Common myeloid progenitor, CD34-positive (primary cell): Measurements from ENCODE around the gene CYBC1.
A peak's percentile ranks its signal among the peaks of the same experiment; 100 is the strongest.

Experiments used
- CTCF ChIA-PET: fragments of 350-600 bp; sonication (Branson Sonifier 250); formaldehyde crosslinking; loops from one replicate; lab custom pipeline; 2021; ENCODE audit warnings: antibody characterized with exemption; lab: Charles Lee
- POLR2A ChIA-PET: fragments of 350-600 bp; sonication (Branson Sonifier 250); formaldehyde crosslinking; loops from one replicate; lab custom pipeline; 2021; ENCODE audit warnings: antibody characterized with exemption; lab: Charles Lee
- DNase-seq, 3 donors: peaks; one replicate each; pipeline versions ENCODE4 v3.0.0 to v3.0.0-alpha.2; 2013
- H3K27ac ChIP-seq, 2 experiments: 1 replicate in 1 of 2; 2 replicates in 1 of 2; pipeline ENCODE4 v1.7.0; 2013; ENCODE audit warnings: inconsistent platforms in 2 of 2, low read length in 2 of 2, mild to moderate bottlenecking in 2 of 2, low read depth in 1 of 2, moderate library complexity in 1 of 2; ENCODE audit not compliant: severe bottlenecking in 2 of 2, insufficient read depth in 1 of 2, poor library complexity in 1 of 2
- H3K27me3 ChIP-seq, 5 experiments: replicated peaks in 2 of 5; 1 replicate in 3 of 5; 2 replicates in 2 of 5; pipeline versions ENCODE4 v1.6.1 to v1.7.0; 2013; ENCODE audit warnings: low read length in 4 of 5, mild to moderate bottlenecking in 2 of 5, moderate library complexity in 2 of 5, inconsistent platforms in 1 of 5; ENCODE audit not compliant: insufficient read depth in 5 of 5, control insufficient read depth in 4 of 5
- H3K36me3 ChIP-seq, 4 experiments: 1 replicate in 2 of 4; 2 replicates in 2 of 4; pipeline versions ENCODE4 v1.6.1 to v1.7.0; 2013; ENCODE audit warnings: low read length in 3 of 4, control low read depth in 1 of 4, mild to moderate bottlenecking in 1 of 4; ENCODE audit not compliant: control insufficient read depth in 4 of 4, insufficient read depth in 4 of 4
- H3K4me1 ChIP-seq, 4 experiments: 1 replicate in 3 of 4; 2 replicates in 1 of 4; pipeline versions ENCODE4 v1.6.1 to v1.7.1; 2013; ENCODE audit warnings: low read length in 3 of 4, mild to moderate bottlenecking in 3 of 4, control low read depth in 1 of 4, inconsistent platforms in 1 of 4, moderate library complexity in 1 of 4; ENCODE audit not compliant: control insufficient read depth in 4 of 4, insufficient read depth in 4 of 4; ENCODE audit errors: control extremely low read depth in 1 of 4
- H3K4me3 ChIP-seq, 7 experiments: 1 replicate in 4 of 7; 2 replicates in 3 of 7; pipeline versions ENCODE4 v1.5.1 to v1.7.0; 2013; ENCODE audit warnings: mild to moderate bottlenecking in 7 of 7, low read length in 6 of 7, moderate library complexity in 6 of 7, inconsistent platforms in 2 of 7, low read depth in 2 of 7, control low read depth in 1 of 7; ENCODE audit not compliant: insufficient read depth in 4 of 7, control insufficient read depth in 1 of 7; ENCODE audit errors: extremely low read depth in 1 of 7
- H3K9me3 ChIP-seq, 5 experiments: 1 replicate in 4 of 5; 2 replicates in 1 of 5; pipeline versions ENCODE4 v1.6.1 to v1.7.1; 2013; ENCODE audit warnings: low read length in 4 of 5, mild to moderate bottlenecking in 2 of 5, inconsistent platforms in 1 of 5, low read depth in 1 of 5, moderate library complexity in 1 of 5; ENCODE audit not compliant: control insufficient read depth in 4 of 5, insufficient read depth in 2 of 5; ENCODE audit errors: control extremely low read depth in 1 of 5
- WGBS: methylation state at CpG from one replicate; pipeline ENCODE4 v1.1.5; 2013; ENCODE audit not compliant: insufficient coverage; 5-methylcytosine and 5-hydroxymethylcytosine counted together

CYBC1 gene

DNA sequence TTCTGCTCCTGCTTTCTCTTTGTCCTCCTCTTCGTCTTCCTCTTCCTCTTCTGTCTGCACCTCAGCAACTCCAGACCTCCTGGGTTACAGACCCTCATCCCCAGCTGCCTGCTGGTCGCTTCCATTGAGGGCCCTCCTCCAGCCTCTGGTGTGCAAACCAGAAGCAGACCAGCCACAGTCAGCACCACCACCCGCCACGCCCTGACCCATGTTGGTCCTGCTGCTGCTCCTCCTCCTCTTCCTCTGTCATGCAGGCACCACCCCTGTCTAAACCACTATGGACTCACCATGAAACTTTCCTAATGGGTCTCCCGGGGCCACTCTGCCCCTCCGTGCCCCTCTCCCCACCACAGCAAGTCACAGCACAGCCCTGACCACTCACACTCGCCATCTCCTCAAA is 20.7 kb downstream of the CYBC1 start:
- no peaks in the 10 kb centered on the region for H3K27me3 ChIP-seq
- POLR2A ChIA-PET, result no interaction called here
- peaks cover 2 to 14% (median 4%) of the 10 kb centered on the region in 4 experiments for H3K36me3 ChIP-seq
- DNase-seq, result no peak
- no peak overlapping the region for H3K4me3 ChIP-seq
- 85% methylated on average over 6 of the region's 7 CpGs for WGBS
- no peak overlapping the region for H3K27ac ChIP-seq
- H3K9me3 ChIP-seq, result no peaks in the 10 kb centered on the region
- peaks cover 0 to 26% (median 11%) of the 10 kb centered on the region in 4 experiments for H3K4me1 ChIP-seq
- CTCF ChIA-PET, result no interaction called here

DNA sequence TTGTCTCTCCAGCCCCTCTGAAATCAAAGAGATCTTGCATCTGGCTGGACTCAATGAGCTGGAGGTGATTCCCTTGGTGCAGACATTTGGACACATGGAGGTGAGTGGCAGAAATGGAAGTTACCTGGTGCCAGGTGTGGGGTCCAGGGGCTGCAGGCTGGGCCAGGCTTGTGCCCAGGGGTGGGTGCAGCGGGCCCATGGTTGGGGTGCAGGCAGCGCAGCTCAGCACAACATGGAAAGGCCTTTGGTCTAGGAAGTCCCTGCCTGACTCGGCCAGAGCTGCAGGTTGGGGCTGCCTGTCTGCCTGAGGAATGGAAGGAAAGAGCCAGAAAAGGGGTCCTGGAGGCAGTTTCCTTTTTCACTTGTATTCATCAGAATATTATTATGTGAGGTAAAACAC is 22.0 kb downstream of the CYBC1 start:
- Histone ChIP-seq H3K4me3 (no peak overlapping the region), H3K27ac (no peak overlapping the region), H3K4me1 (peaks cover 0 to 19% (median 6%) of the 10 kb centered on the region in 4 experiments), H3K9me3 (no peaks in the 10 kb centered on the region), H3K36me3 (peaks cover 2 to 17% (median 4%) of the 10 kb centered on the region in 4 experiments), H3K27me3 (no peaks in the 10 kb centered on the region)
- no peak for DNase-seq
- WGBS, result 100% methylated on average over 2 of the region's 3 CpGs
- ChIA-PET CTCF (interaction anchor here (1.4 to 1.6 kb wide), 2 partner anchors 9 to 21 kb away, joined by 3 to 5 read pairs; no protein-coding TSS in a partner anchor), POLR2A (no interaction called here)

DNA sequence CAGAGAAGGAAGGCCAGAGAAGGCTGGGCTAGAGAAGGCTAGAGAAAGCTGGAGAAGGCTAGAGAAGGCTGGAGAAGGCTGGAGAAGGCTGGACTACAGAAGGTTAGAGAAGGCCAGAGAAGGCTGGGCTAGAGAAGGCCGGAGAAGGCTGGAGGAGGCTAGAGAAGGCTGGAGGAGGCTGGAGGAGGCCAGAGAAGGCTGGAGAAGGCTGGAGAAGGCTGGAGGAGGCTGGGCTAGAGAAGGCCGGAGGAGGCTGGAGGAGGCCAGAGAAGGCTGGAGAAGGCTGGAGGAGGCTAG is 25.7 kb downstream of the CYBC1 start:
- ChIA-PET CTCF (interaction anchor here (1.0 to 1.1 kb wide), 2 partner anchors 37 to 73 kb away, joined by 3 read pairs; no protein-coding TSS in a partner anchor), POLR2A (no interaction called here)
- no peak for DNase-seq
- Histone ChIP-seq H3K9me3 (peaks cover 0 to 4% (median 0%) of the 10 kb centered on the region in 5 experiments), H3K4me3 (no peak overlapping the region), H3K4me1 (peaks cover 1 to 18% (median 10%) of the 10 kb centered on the region in 4 experiments), H3K36me3 (peaks cover 2 to 30% (median 8%) of the 10 kb centered on the region in 4 experiments), H3K27ac (no peak overlapping the region), H3K27me3 (no peaks in the 10 kb centered on the region)
- WGBS, result 100% methylated on average over 2 of the region's 2 CpGs

DNA sequence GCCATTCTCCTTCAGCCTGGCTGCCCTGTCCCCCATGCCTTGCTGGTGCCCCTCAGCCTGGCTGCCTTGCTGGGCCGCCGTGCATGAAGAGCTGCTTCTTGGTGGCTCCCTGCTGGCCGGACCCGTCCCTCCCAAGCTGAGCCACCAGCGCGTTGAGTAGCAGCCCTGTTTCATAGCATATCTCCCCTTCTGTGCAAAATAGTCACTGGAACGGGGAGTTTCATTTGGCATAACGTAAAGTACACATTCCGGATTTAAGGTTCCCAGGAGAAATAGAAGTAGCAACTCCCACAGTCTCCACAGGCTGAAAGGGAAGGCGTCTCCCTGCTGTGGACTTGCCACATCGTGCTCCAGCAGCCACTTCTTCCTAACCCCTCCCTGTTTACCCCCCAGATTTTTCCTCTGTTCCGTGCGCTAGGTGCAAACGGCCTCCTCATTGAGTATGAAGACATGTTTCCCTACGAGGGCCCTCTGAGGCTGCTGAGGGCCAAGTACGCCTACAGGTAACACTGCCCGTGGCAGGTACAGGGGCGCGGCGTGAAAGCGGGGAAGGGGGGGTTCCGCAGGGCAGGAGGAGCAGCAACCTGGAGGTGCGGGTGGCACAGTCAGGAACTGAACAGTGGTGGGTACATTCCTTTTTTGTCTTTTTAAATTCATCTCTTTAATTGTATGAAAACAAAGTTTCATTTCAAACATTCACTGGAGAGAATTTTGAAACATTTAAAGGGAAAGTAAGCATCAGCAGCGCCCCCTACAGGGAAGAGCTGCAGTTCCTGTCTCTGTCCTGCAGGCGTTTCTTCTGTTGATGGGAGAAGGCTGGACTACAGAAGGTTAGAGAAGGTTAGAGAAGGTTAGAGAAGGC is 26.3 kb downstream of the CYBC1 start:
- ChIA-PET CTCF (interaction anchor here (1.0 to 1.1 kb wide), 2 partner anchors 36 to 73 kb away, joined by 3 read pairs; no protein-coding TSS in a partner anchor), POLR2A (no interaction called here)
- H3K36me3 ChIP-seq, result peaks cover 2 to 24% (median 6%) of the 10 kb centered on the region in 4 experiments
- peaks cover 7 to 19% (median 13%) of the 10 kb centered on the region in 4 experiments for H3K4me1 ChIP-seq
- DNase-seq, result peak; percentile 63 to 81 (median 76)
- 93% methylated on average over 21 of the region's 25 CpGs for WGBS
- H3K27me3 ChIP-seq, result no peaks in the 10 kb centered on the region
- H3K4me3 ChIP-seq, result no peak overlapping the region
- peaks cover 0 to 4% (median 0%) of the 10 kb centered on the region in 5 experiments for H3K9me3 ChIP-seq
- no peak overlapping the region for H3K27ac ChIP-seq

DNA sequence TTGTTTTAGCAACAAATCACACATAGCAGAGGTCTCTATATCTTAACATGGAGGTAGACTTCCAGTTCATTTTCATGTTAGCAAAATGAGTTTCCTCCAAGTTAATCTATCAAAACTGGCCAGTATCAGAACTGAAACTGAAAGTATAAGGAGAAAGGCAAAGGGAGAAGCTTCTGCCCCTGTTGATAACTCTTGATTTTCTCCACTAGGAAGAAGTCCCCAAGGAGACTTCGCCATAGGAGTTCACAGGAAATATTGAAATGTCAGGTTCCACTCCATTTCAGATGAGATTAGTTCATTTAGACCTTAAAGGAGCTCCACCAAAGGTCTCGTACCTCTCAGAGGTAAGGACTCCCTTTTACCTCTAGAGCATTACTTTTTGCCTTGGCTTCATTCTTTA is 31.0 kb downstream of the CYBC1 start:
- H3K27ac ChIP-seq, result peak overlapping the region in 1 of 2 experiments; percentile 82
- 29% methylated on average over 2 of the region's 2 CpGs for WGBS
- peaks cover 0 to 4% (median 0%) of the 10 kb centered on the region in 5 experiments for H3K9me3 ChIP-seq
- ChIA-PET POLR2A (no interaction called here), CTCF (interaction anchor here (0.6 to 1.8 kb wide), 10 partner anchors 9 to 121 kb away, joined by 3 to 8 read pairs (median 4); no protein-coding TSS in a partner anchor)
- peak overlapping the region in 6 of 7 experiments; percentile 82 to 95 (median 94) for H3K4me3 ChIP-seq
- peaks cover 2 to 27% (median 6%) of the 10 kb centered on the region in 4 experiments for H3K36me3 ChIP-seq
- DNase-seq, result peak in 2 of 3 donors; percentile 53 to 55
- H3K27me3 ChIP-seq, result no peaks in the 10 kb centered on the region
- H3K4me1 ChIP-seq, result peaks cover 13 to 26% (median 17%) of the 10 kb centered on the region in 4 experiments

DNA sequence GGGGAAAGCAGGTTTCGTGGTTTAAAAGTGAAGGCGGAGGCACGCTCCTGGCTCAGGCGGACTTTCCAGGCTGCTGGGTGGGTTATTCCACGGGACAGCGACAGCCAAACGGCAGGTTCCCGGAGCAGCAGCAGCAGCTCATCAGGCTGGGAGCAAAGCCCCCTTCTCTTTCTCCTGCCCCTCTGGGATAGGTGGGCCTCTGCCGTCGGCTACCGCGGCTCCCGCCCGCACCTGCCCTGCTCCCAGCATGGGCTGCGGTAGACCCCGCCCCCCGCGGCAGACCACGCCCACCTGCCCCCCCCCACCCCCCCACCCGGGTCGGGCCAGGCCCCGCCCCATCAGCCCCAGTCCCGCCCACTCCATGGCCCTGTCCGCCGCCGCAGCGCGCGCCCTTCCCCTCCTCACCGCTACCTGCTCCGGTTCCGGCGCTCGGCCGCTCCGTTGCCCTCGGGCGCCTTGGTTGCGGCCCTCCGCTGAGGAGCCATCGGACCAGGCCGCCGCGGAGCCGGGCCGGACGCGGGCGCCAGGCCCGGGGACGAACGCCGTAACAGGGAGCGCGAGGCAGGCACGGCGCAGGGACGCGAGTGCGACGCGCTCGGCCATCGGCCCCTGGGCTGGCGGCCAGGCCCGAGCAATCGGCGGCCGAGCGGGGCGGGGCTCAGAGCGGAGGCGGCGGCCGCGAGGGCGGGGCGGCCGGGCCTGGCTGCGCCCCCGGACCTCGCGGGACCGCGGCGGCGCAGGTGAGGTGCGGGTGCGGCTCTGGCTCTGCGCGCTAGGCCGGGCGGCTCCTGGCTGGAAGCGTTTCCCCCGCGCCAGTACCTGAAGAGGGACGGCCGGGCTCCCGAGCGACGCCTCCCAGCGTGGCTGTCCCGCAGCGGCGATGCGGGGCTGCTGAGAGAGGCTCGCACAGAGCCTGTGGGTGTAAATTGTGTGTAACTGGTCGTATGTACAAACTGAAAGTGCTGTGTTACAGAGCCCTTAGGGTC is 32.3 kb downstream of the CYBC1 start, which contains the start of the genes HEXD and OGFOD3:
TSS of gene HEXD (plus strand) at position 347 of the 986 bp plus-strand sequence. CDS start 1,453 bp downstream, outside the sequence.
TSS of gene OGFOD3 (minus strand) at position 586 of the 986 bp plus-strand sequence. CDS start at position 485, 101 bp downstream.
- Histone ChIP-seq H3K4me1 (peaks cover 13 to 29% (median 18%) of the 10 kb centered on the region in 4 experiments), H3K27me3 (no peaks in the 10 kb centered on the region), H3K9me3 (peaks cover 0 to 4% (median 0%) of the 10 kb centered on the region in 5 experiments), H3K27ac (peak within 1 kb of the TSS; percentile 33 to 82), H3K4me3 (peak within 1 kb of the TSS; percentile 82 to 96 (median 94)), H3K36me3 (peaks cover 3 to 24% (median 10%) of the 10 kb centered on the region in 4 experiments)
- CTCF ChIA-PET, result interaction anchor here (0.6 to 2.8 kb wide), 12 partner anchors 16 to 183 kb away, joined by 3 to 22 read pairs (median 3); no protein-coding TSS in a partner anchor
- WGBS, result 2% methylated on average over 78 of the region's 108 CpGs
- POLR2A ChIA-PET, result interaction anchor here (0.6 to 0.8 kb wide), 2 partner anchors 55 to 101 kb away, joined by 3 to 5 read pairs; partner anchors contain the start of gene FOXK2
- peak; percentile 80 to 91 (median 89) for DNase-seq
